Naive thymus-derived CD4-positive, alpha-beta T cell (primary cell): ENCODE data around the gene SBNO1. TPM values are rescaled to one million over a fixed set of nuclear protein-coding genes. Genes with fewer than 3 reads are reported as not detected.
A peak's percentile ranks its signal among the peaks of the same experiment; 100 is the strongest.
"Not testable (repeated sequence)": the region's sequence is repeated elsewhere in the genome, so short reads cannot be mapped to it uniquely, and the experiment has no call there.

Experiments
- ATAC-seq: fragments of 150-1000 bp; cut with Tn5 transposase; 2 replicates; pipeline ENCODE4 v1.10.0; 2021; ENCODE audit warnings: mild to moderate bottlenecking, moderate library complexity
- CTCF ChIA-PET: fragments of 350-600 bp; sonication (Branson Sonifier 250); formaldehyde crosslinking; loops from one replicate; lab custom pipeline; 2021; ENCODE audit warnings: antibody characterized with exemption; lab: Charles Lee
- POLR2A ChIA-PET: fragments of 350-600 bp; sonication (Branson Sonifier 250); formaldehyde crosslinking; loops from one replicate; lab custom pipeline; 2021; ENCODE audit warnings: antibody characterized with exemption, inconsistent platforms; lab: Charles Lee
- DNase-seq, 9 donors: peaks; one replicate each; pipeline versions ENCODE4 v3.0.0 to v3.0.0-alpha.2; 2020 to 2022; ENCODE audit warnings: mixed read lengths in 1 of 9
- H3K27ac ChIP-seq: one replicate; pipeline ENCODE4 v1.7.0; 2013; ENCODE audit warnings: mild to moderate bottlenecking, low read depth, low read length, moderate library complexity
- H3K27me3 ChIP-seq, 2 donors: one replicate each; pipeline ENCODE4 v1.7.0; 2013; ENCODE audit warnings: low read length in 2 of 2, mild to moderate bottlenecking in 2 of 2, moderate library complexity in 2 of 2; ENCODE audit not compliant: control insufficient read depth in 2 of 2, insufficient read depth in 2 of 2
- H3K36me3 ChIP-seq, 3 experiments: 1 replicate in 2 of 3; 2 replicates in 1 of 3; pipeline ENCODE4 v1.7.0; 2013; ENCODE audit warnings: low read length in 3 of 3, mild to moderate bottlenecking in 3 of 3, moderate library complexity in 1 of 3; ENCODE audit not compliant: insufficient read depth in 3 of 3, control insufficient read depth in 2 of 3
- H3K4me1 ChIP-seq, 2 donors: one replicate each; pipeline ENCODE4 v1.7.0; 2013; ENCODE audit warnings: low read length in 2 of 2, mild to moderate bottlenecking in 2 of 2, moderate library complexity in 1 of 2; ENCODE audit not compliant: control insufficient read depth in 2 of 2, insufficient read depth in 2 of 2
- H3K4me3 ChIP-seq: 2 replicates; pipeline ENCODE4 v1.7.0; 2013; ENCODE audit warnings: mild to moderate bottlenecking, low read length
- H3K9me3 ChIP-seq, 3 experiments: 1 replicate in 2 of 3; 2 replicates in 1 of 3; pipeline ENCODE4 v1.7.0; 2013; ENCODE audit warnings: low read length in 3 of 3; ENCODE audit not compliant: control insufficient read depth in 2 of 3
- H3K27ac Mint-ChIP-seq, 9 donors: one replicate each; pipeline ENCODE4 v1.8.0; 2020 to 2022; ENCODE audit warnings: mixed read lengths in 9 of 9, mild to moderate bottlenecking in 8 of 9, moderate library complexity in 5 of 9, inconsistent platforms in 2 of 9
- H3K27me3 Mint-ChIP-seq, 5 donors: one replicate each; pipeline ENCODE4 v1.8.0; 2021 to 2022; ENCODE audit warnings: mixed read lengths in 5 of 5, mild to moderate bottlenecking in 1 of 5
- H3K36me3 Mint-ChIP-seq, 5 donors: one replicate each; pipeline ENCODE4 v1.8.0; 2020 to 2022; ENCODE audit warnings: mixed read lengths in 5 of 5, mild to moderate bottlenecking in 3 of 5, inconsistent platforms in 1 of 5
- H3K4me1 Mint-ChIP-seq, 7 donors: one replicate each; pipeline ENCODE4 v1.8.0; 2020 to 2022; ENCODE audit warnings: mixed read lengths in 7 of 7, mild to moderate bottlenecking in 3 of 7, inconsistent platforms in 1 of 7
- H3K4me3 Mint-ChIP-seq, 10 donors: one replicate each; pipeline ENCODE4 v1.8.0; 2020 to 2022; ENCODE audit warnings: mild to moderate bottlenecking in 10 of 10, mixed read lengths in 10 of 10, moderate library complexity in 6 of 10, inconsistent platforms in 2 of 10
- H3K9me3 Mint-ChIP-seq, 11 donors: one replicate each; pipeline ENCODE4 v1.8.0; 2020 to 2022; ENCODE audit warnings: mixed read lengths in 11 of 11, mild to moderate bottlenecking in 4 of 11, inconsistent platforms in 1 of 11, moderate library complexity in 1 of 11
- intact Hi-C, 2 donors: fragments of 100-400 bp; cut with micrococcal nuclease; formaldehyde crosslinking; loops; one replicate each; pipeline ENCODE4 v1.15.1; 2023
- polyA plus RNA-seq, 2 donors: library from polyadenylated mRNA; unstranded; fragments of 300-500 nt; fragmentation: Illumina TruSeq; gene quantifications; one replicate each; pipeline ENCODE4 v1.2.3, GENCODE V29; 2021
- total RNA-seq, 6 experiments: library from RNA in 5 of 6; stranded (reverse) in 5 of 6; gene quantifications; 1 replicate in 5 of 6; 2 replicates in 1 of 6; pipeline ENCODE4 v1.2.3 and lab custom pipeline; 2021 to 2026

SBNO1 gene
- total and polyA plus RNA-seq, 7 experiments from 2014 or later, result 30.1 to 49.9 (median 34.0) TPM

DNA sequence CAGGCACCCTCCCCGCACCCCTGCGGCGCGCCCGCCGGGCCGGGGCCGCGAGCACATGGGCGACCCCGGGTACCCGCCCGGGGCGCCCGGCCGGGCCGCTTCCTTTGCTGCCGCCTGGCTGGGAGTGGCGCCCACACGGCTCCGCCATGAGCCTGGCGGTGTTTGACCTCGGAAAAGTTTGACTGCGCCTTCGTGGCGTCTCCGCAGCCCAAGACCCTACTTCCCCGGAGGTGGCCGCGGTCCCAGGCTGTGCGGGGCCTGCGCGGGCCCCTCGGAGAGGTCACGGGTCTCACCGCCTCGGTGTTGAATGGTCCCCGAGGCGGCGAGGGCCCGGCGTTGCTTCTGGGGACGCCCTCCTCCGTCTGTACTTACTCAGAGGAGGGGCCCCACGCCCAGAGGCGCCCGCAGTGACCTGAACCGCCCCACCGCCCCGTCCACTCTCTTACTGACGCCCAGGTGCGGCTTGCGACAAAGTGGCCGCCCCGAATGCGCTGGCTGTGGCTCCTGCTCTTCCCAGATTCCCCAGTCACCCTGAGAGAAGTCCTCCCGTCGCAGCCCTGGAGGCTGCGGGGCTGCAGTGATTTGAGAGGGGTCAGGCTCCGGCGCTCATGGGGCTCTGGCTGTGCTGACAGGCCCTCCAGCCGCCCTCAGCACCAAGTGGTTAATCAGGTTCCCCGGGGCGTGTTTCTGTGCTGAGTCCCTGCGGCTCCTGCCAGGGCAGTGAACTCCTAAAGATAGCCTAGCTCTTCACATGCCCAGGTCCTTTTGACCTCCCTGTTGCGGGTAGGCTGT, 25.1 kb upstream of the SBNO1 start:
- no peaks in the 10 kb centered on the region for H3K9me3 Mint-ChIP-seq
- ATAC-seq, result peak; percentile 22
- ChIA-PET POLR2A (interaction anchor here (1.0 kb wide), 1 partner anchor 59 kb away, joined by 3 read pairs; no protein-coding TSS in a partner anchor), CTCF (no interaction called here)
- Histone ChIP-seq H3K4me3 (peak overlapping the region; percentile 55), H3K36me3 (peaks cover 0 to 26% (median 0%) of the 10 kb centered on the region in 3 experiments), H3K27ac (peak overlapping the region; percentile 68), H3K4me1 (peaks cover 8 to 13% of the 10 kb centered on the region in 2 donors), H3K9me3 (no peaks in the 10 kb centered on the region), H3K27me3 (no peaks in the 10 kb centered on the region)
- peaks cover 0 to 19% (median 4%) of the 10 kb centered on the region in 5 donors for H3K36me3 Mint-ChIP-seq
- H3K27me3 Mint-ChIP-seq, result no peaks in the 10 kb centered on the region
- intact Hi-C loops, result loop anchor here (2.0 to 5.0 kb wide), 5 partner anchors 48 to 243 kb away; partner anchors contain the start of genes CDK2AP1 (in 1 of the 2), EIF2B1 (in 1 of the 2), GTF2H3 (in 1 of the 2) and RILPL1 (in 1 of the 2)
- peaks cover 14 to 45% (median 38%) of the 10 kb centered on the region in 7 donors for H3K4me1 Mint-ChIP-seq
- H3K4me3 Mint-ChIP-seq, result peak overlapping the region; percentile 77 to 91 (median 85)
- peak overlapping the region; percentile 65 to 92 (median 79) for H3K27ac Mint-ChIP-seq
- DNase-seq, result peak in 6 of 9 donors; percentile 13 to 50 (median 20)

GRCh38 chr12:123388951-123389559, 24.4 kb upstream of the SBNO1 start:
- DNase-seq (no peak), ATAC-seq (no peak)
- POLR2A ChIA-PET, result interaction anchor here (1.5 to 1.8 kb wide), 2 partner anchors 24 to 156 kb away, joined by 6 to 9 read pairs; partner anchors contain the start of genes MPHOSPH9, MTRFR and SBNO1
- Mint-ChIP-seq H3K36me3 (peaks cover 0 to 18% (median 4%) of the 10 kb centered on the region in 5 donors), H3K9me3 (no peaks in the 10 kb centered on the region), H3K27me3 (no peaks in the 10 kb centered on the region), H3K27ac (no peak overlapping the region), H3K4me3 (peak overlapping the region in 1 of 10 donors; percentile 91), H3K4me1 (peaks cover 10 to 44% (median 38%) of the 10 kb centered on the region in 7 donors)
- peak overlapping the region; percentile 68 for H3K27ac ChIP-seq
- H3K9me3 ChIP-seq, result no peaks in the 10 kb centered on the region
- H3K36me3 ChIP-seq, result peaks cover 0 to 19% (median 0%) of the 10 kb centered on the region in 3 experiments
- peaks cover 11 to 13% of the 10 kb centered on the region in 2 donors for H3K4me1 ChIP-seq
- no peaks in the 10 kb centered on the region for H3K27me3 ChIP-seq
- intact Hi-C loops, result loop anchor here (1.0 to 5.0 kb wide), 11 partner anchors 24 to 243 kb away; partner anchors contain the start of genes RILPL1 (in 2 of the 2), RILPL2 (in 2 of the 2), SNRNP35 (in 2 of the 2) and CDK2AP1 (in 1 of the 2)
- CTCF ChIA-PET, result interaction anchor here (0.8 kb wide), 1 partner anchor 23 kb away, joined by 3 read pairs; no protein-coding TSS in a partner anchor
- no peak overlapping the region for H3K4me3 ChIP-seq

GRCh38 chr12:123388177-123388950, 23.7 kb upstream of the SBNO1 start:
- H3K4me1 Mint-ChIP-seq, result peaks cover 10 to 49% (median 43%) of the 10 kb centered on the region in 7 donors
- intact Hi-C loops, result loop anchor here (1.0 to 5.0 kb wide), 11 partner anchors 23 to 244 kb away; partner anchors contain the start of genes RILPL1 (in 2 of the 2), RILPL2 (in 2 of the 2), SNRNP35 (in 2 of the 2) and CDK2AP1 (in 1 of the 2)

GRCh38 chr12:123387508-123388176, 23.0 kb upstream of the SBNO1 start:
- peaks cover 10 to 49% (median 42%) of the 10 kb centered on the region in 7 donors for H3K4me1 Mint-ChIP-seq

More at GRCh38 chr12:123388177-123388950, 23.7 kb upstream of the SBNO1 start:
- ChIA-PET POLR2A (interaction anchor here (0.5 to 1.8 kb wide), 5 partner anchors 23 to 318 kb away, joined by 3 to 9 read pairs (median 6); partner anchors contain the start of genes MPHOSPH9, MTRFR and SBNO1), CTCF (interaction anchor here (0.8 to 1.2 kb wide), 4 partner anchors 10 to 195 kb away, joined by 3 to 6 read pairs (median 3); partner anchors contain the start of gene TMED2)
- Histone ChIP-seq H3K36me3 (peaks cover 0 to 17% (median 0%) of the 10 kb centered on the region in 3 experiments), H3K27ac (peak overlapping the region; percentile 79), H3K27me3 (no peaks in the 10 kb centered on the region), H3K4me1 (peaks cover 11 to 13% of the 10 kb centered on the region in 2 donors), H3K9me3 (no peaks in the 10 kb centered on the region), H3K4me3 (peak overlapping the region; percentile 88)
- peak; percentile 75 for ATAC-seq
- Mint-ChIP-seq H3K4me3 (peak overlapping the region; percentile 78 to 91 (median 84)), H3K9me3 (no peaks in the 10 kb centered on the region), H3K27me3 (no peaks in the 10 kb centered on the region), H3K36me3 (peaks cover 0 to 17% (median 4%) of the 10 kb centered on the region in 5 donors), H3K27ac (peak overlapping the region in 8 of 9 donors; percentile 47 to 93 (median 86))
- peak; percentile 64 to 84 (median 75) for DNase-seq

GRCh38 chr12:123385536-123385935, 20.9 kb upstream of the SBNO1 start:
- H3K9me3 Mint-ChIP-seq, H3K36me3 ChIP-seq, H3K4me3 ChIP-seq, H3K9me3 ChIP-seq, H3K27ac ChIP-seq, H3K27me3 Mint-ChIP-seq, H3K27me3 ChIP-seq, DNase-seq, H3K36me3 Mint-ChIP-seq, ATAC-seq: not testable (repeated sequence)
- CTCF ChIA-PET, result interaction anchor here (1.5 kb wide), 1 partner anchor 20 kb away, joined by 5 read pairs; no protein-coding TSS in a partner anchor
- Mint-ChIP-seq H3K27ac (peak overlapping the region in 1 of 9 donors; percentile 46), H3K4me3 (peak overlapping the region in 1 of 10 donors; percentile 26), H3K4me1 (peaks cover 7 to 36% (median 31%) of the 10 kb centered on the region in 7 donors)
- intact Hi-C loops, result loop anchor here (5.0 kb wide), 4 partner anchors 52 to 247 kb away; partner anchors contain the start of genes EIF2B1 (in 1 of the 2), GTF2H3 (in 1 of the 2), RILPL1 (in 1 of the 2) and RILPL2 (in 1 of the 2)
- peaks cover 11 to 13% of the 10 kb centered on the region in 2 donors for H3K4me1 ChIP-seq
- POLR2A ChIA-PET, result interaction anchor here (0.6 to 1.0 kb wide), 4 partner anchors 20 to 199 kb away, joined by 3 to 7 read pairs (median 4); partner anchors contain the start of gene TMED2

More at GRCh38 chr12:123387508-123388176, 23.0 kb upstream of the SBNO1 start:
- peak overlapping the region; percentile 79 for H3K27ac ChIP-seq
- no peak for ATAC-seq
- ChIA-PET POLR2A (interaction anchor here (0.5 to 1.8 kb wide), 6 partner anchors 22 to 1120 kb away, joined by 3 to 9 read pairs (median 5); partner anchors contain the start of genes MPHOSPH9, MTRFR and SBNO1), CTCF (interaction anchor here (0.8 to 1.2 kb wide), 3 partner anchors 9 to 196 kb away, joined by 3 to 6 read pairs (median 3); partner anchors contain the start of gene TMED2)
- intact Hi-C loops, result loop anchor here (1.0 to 5.0 kb wide), 11 partner anchors 22 to 245 kb away; partner anchors contain the start of genes RILPL1 (in 2 of the 2), RILPL2 (in 2 of the 2), SNRNP35 (in 2 of the 2) and CDK2AP1 (in 1 of the 2)
- Mint-ChIP-seq H3K9me3 (no peaks in the 10 kb centered on the region), H3K27ac (peak overlapping the region in 7 of 9 donors; percentile 47 to 93 (median 85)), H3K36me3 (peaks cover 0 to 12% (median 2%) of the 10 kb centered on the region in 5 donors), H3K27me3 (no peaks in the 10 kb centered on the region), H3K4me3 (peak overlapping the region; percentile 78 to 91 (median 84))
- H3K36me3 ChIP-seq, result peaks cover 0 to 15% (median 0%) of the 10 kb centered on the region in 3 experiments
- DNase-seq, result no peak
- H3K4me3 ChIP-seq, result peak overlapping the region; percentile 88
- H3K9me3 ChIP-seq, result no peaks in the 10 kb centered on the region
- no peaks in the 10 kb centered on the region for H3K27me3 ChIP-seq
- peaks cover 11 to 13% of the 10 kb centered on the region in 2 donors for H3K4me1 ChIP-seq
